Aorta (tissue), 5 donors: ENCODE results near the gene URAD. TPM values are rescaled to one million over a fixed set of nuclear protein-coding genes. Genes with fewer than 3 reads are reported as not detected.
A peak's percentile ranks its signal among the peaks of the same experiment; 100 is the strongest.
"Not testable (repeated sequence)": the region's sequence is repeated elsewhere in the genome, so short reads cannot be mapped to it uniquely, and the experiment has no call there.

ENCODE experiments used
- ATAC-seq: fragments of 200-7000 bp; cut with Tn5 transposase; one replicate; pipeline ENCODE4 v1.9.1; 2022; ENCODE audit warnings: moderate library complexity; ENCODE audit not compliant: low FRiP score
- DNase-seq, 2 donors: peaks; one replicate each; pipeline ENCODE4 v3.0.0-alpha.2; 2020
- H3K27ac ChIP-seq, 2 donors: one replicate each; pipeline ENCODE4 v1.5.1; 2013; ENCODE audit warnings: low read length in 2 of 2, mild to moderate bottlenecking in 2 of 2, moderate library complexity in 2 of 2, control low read depth in 1 of 2, inconsistent platforms in 1 of 2, low read depth in 1 of 2
- H3K27me3 ChIP-seq, 2 donors: one replicate each; pipeline ENCODE4 v1.6.1; 2013; ENCODE audit warnings: control low read depth in 1 of 2, low read length in 1 of 2, mild to moderate bottlenecking in 1 of 2, moderate library complexity in 1 of 2; ENCODE audit not compliant: insufficient read depth in 2 of 2, control insufficient read depth in 1 of 2
- H3K36me3 ChIP-seq, 2 donors: one replicate each; pipeline ENCODE4 v1.6.1; 2013; ENCODE audit warnings: control low read depth in 1 of 2, low read length in 1 of 2, mild to moderate bottlenecking in 1 of 2; ENCODE audit not compliant: insufficient read depth in 2 of 2, control insufficient read depth in 1 of 2
- H3K4me1 ChIP-seq, 2 donors: one replicate each; pipeline ENCODE4 v1.6.1; 2013; ENCODE audit warnings: low read length in 2 of 2, control low read depth in 1 of 2, mild to moderate bottlenecking in 1 of 2, moderate library complexity in 1 of 2; ENCODE audit not compliant: insufficient read depth in 2 of 2, control insufficient read depth in 1 of 2
- H3K4me3 ChIP-seq, 2 donors: one replicate each; pipeline ENCODE4 v1.5.1; 2013; ENCODE audit warnings: low read length in 2 of 2, control low read depth in 1 of 2, mild to moderate bottlenecking in 1 of 2
- H3K9me3 ChIP-seq: one replicate; pipeline ENCODE4 v1.6.1; 2013; ENCODE audit warnings: mild to moderate bottlenecking, low read length; ENCODE audit not compliant: control insufficient read depth
- WGBS, 2 donors: extraction: QIAGEN DNeasy Blood & Tissue Kit; methylation state at CpG; one replicate each; pipeline ENCODE4 v1.1.7; 2013; 5-methylcytosine and 5-hydroxymethylcytosine counted together
- intact Hi-C, 2 donors: fragments of 100-400 bp; cut with DNase I; formaldehyde crosslinking; loops; one replicate each; pipeline versions ENCODE4 v1.14.2 to v1.15.0; 2022
- polyA plus RNA-seq, 2 donors: library from polyadenylated mRNA; stranded (reverse); fragments of 200-250 nt; gene quantifications; one replicate each; pipeline ENCODE4 v1.2.3, GENCODE V29; 2013
- total RNA-seq, 2 donors: library from RNA; stranded (reverse); fragmentation: NEBNext Ultra II Directional; extraction: Animal tissue kit (Norgen Biotek cat#: 25700); gene quantifications; one replicate each; pipeline ENCODE4 v1.2.1, GENCODE V29; 2021
- donor health status: healthy with polysubstance abuse.
- donor health status: Bipolar disorder and iron deficiency.
- donor health status: DM: no; HTN: no; CAD: no.
- donor health status: DM: no; HTN: no; CAD: no.
- donor health status: DM: yes; HTN: yes; CAD: no.

Gene URAD
- total and polyA plus RNA-seq, 4 donors: not detected

DNA sequence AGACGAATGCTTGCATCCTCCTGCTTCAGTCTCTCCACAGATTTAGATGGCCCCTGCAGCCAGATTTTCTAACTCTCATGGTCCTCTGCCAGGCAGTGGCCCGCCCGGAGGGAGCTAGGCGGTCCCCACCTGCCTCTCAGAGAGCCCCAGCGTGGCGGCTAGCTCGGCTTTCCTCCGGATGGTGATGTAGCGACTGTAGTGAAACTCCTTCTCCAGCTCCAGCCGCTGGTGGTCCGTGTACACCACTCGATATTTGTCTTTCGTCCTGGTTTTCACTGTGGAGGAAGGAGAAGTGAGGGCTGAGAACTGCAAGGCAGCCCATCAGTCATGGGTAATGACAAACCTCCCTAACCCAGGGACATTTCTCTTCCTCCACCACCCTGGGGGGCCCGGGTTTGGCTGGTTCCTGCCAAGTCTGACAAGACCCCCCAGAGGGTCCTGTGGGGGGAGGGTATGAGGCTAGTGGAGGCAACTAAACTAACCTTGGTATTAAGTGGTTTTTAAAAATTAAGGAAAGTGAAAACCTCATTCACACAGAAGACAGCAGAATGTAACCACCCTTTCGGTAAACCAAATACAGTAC is 23.7 kb downstream of the URAD start:
- intact Hi-C loops: no loop called here
- ATAC-seq: no peak
- Histone ChIP-seq H3K27ac (no peak overlapping the region), H3K9me3 (no peaks in the 10 kb centered on the region), H3K36me3 (no peaks in the 10 kb centered on the region), H3K27me3 (no peaks in the 10 kb centered on the region), H3K4me1 (no peaks in the 10 kb centered on the region), H3K4me3 (no peak overlapping the region)
- 35 to 36% methylated on average over 15 of the region's 15 CpGs for WGBS, 2 donors
- no peak for DNase-seq

DNA sequence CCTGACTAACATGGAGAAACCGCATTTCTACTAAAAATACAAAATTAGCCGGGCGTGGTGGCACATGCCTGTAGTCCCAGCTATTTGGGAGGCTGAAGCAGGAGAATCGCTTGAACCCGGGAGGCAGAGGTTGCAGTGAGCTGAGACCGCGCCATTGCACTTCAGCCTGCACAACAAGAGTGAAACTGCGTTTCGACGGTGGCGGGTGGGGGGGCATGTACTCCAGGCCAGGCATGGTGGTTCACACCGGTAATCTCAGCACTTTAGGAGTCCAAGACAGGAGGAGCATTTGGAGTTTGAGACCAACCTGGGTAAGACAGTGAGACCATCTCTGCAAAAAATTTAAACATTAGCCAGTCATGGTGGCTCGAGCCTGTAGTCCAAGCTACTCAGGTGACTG is 24.3 kb downstream of the URAD start:
- H3K9me3 ChIP-seq, DNase-seq, H3K4me1 ChIP-seq, intact Hi-C loops, ATAC-seq, H3K36me3 ChIP-seq, H3K4me3 ChIP-seq, H3K27ac ChIP-seq, H3K27me3 ChIP-seq: not testable (repeated sequence)
- 66 to 72% methylated on average over 13 of the region's 13 CpGs for WGBS, 2 donors

DNA sequence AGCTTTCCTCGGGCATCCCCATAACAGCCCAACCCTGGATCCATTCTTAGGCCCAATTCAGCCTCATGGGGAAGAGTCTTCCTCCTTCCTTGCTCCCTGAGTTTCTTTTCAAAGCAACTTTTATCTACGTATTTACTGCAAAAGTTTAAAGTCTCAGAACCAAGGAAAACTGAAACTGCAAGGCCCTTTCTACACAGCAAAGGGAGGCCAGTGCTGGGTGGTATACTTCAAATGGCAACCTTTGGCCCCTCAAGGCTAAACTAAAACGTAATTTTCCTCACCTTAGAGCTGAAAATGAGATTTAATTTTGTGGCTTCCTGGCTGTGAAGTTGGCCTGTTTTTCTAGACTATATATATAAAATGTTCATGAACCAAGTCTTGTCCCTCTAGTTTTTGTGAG is 25.0 kb downstream of the URAD start:
- Histone ChIP-seq H3K36me3 (no peaks in the 10 kb centered on the region), H3K27me3 (no peaks in the 10 kb centered on the region), H3K4me1 (no peaks in the 10 kb centered on the region), H3K4me3 (no peak overlapping the region), H3K9me3 (no peaks in the 10 kb centered on the region), H3K27ac (no peak overlapping the region)
- 85 to 86% methylated on average over 3 of the region's 3 CpGs for WGBS, 2 donors
- intact Hi-C loops: no loop called here
- DNase-seq (no peak), ATAC-seq (no peak)

DNA sequence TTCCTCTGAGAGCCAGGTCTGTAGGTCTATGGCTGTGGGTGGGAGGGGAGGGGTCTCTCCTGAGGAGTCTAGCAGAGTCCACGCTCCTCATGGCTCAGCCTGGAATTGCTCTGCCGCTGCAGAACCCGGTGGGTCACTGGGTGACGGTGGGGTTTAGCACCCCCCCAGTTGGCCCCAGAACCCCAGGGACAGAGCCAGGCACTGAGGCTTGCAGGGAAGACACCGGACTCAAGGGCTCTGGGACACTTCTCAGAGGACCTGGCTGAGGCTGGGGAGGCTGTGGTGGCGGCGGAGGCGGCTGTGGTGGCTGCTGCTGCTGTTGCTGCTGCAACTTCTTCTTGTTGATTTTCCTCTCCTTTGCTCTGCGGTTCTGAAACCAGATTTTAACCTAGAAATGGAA is 25.5 kb downstream of the URAD start:
- H3K27me3 ChIP-seq: no peaks in the 10 kb centered on the region
- intact Hi-C loops: no loop called here
- WGBS, 2 donors: 87% methylated on average over 9 of the region's 9 CpGs
- no peak for ATAC-seq
- no peak for DNase-seq
- no peaks in the 10 kb centered on the region for H3K36me3 ChIP-seq
- no peaks in the 10 kb centered on the region for H3K4me1 ChIP-seq
- no peak overlapping the region for H3K27ac ChIP-seq
- no peak overlapping the region for H3K4me3 ChIP-seq
- H3K9me3 ChIP-seq: no peaks in the 10 kb centered on the region

DNA sequence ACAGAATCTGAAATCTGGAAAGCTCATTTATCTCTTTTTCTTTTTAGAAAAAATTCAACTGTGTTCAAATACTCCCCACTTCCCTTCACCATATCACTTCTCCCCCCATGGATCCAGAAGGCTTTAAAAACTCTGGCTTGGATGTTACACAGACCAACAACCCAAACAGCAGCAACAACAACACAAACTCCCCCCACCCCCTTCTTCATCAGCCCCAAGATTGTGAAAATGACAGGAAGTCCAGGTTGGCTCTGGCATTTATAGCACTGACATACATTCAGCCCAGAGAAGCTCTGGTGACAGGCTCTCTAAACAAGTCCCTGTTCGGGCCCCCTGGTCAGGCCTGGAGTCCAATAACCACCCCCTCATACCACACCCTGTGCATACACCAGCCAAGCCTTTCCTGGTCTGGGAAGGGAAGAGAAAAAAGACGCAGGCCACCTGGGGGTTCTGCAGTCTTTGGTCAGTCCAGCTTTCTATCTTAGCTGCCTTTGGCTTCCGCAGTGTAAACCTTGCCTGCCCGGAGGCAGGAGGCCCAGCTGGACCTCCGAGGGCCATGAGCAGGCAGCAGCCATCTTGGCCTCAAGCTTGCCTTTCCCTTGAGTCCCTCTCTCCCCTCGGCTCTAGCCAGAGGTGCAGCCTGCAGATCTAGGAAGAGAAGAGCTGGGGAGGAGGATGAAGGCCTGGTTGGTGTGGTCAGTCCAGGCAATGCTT is 26.2 kb downstream of the URAD start:
- Histone ChIP-seq H3K9me3 (no peaks in the 10 kb centered on the region), H3K36me3 (no peaks in the 10 kb centered on the region), H3K27me3 (no peaks in the 10 kb centered on the region), H3K4me1 (no peaks in the 10 kb centered on the region), H3K27ac (no peak overlapping the region), H3K4me3 (no peak overlapping the region)
- 87 to 88% methylated on average over 5 to 6 of the region's 6 CpGs for WGBS, 2 donors
- intact Hi-C loops: no loop called here
- DNase-seq (no peak), ATAC-seq (no peak)

DNA sequence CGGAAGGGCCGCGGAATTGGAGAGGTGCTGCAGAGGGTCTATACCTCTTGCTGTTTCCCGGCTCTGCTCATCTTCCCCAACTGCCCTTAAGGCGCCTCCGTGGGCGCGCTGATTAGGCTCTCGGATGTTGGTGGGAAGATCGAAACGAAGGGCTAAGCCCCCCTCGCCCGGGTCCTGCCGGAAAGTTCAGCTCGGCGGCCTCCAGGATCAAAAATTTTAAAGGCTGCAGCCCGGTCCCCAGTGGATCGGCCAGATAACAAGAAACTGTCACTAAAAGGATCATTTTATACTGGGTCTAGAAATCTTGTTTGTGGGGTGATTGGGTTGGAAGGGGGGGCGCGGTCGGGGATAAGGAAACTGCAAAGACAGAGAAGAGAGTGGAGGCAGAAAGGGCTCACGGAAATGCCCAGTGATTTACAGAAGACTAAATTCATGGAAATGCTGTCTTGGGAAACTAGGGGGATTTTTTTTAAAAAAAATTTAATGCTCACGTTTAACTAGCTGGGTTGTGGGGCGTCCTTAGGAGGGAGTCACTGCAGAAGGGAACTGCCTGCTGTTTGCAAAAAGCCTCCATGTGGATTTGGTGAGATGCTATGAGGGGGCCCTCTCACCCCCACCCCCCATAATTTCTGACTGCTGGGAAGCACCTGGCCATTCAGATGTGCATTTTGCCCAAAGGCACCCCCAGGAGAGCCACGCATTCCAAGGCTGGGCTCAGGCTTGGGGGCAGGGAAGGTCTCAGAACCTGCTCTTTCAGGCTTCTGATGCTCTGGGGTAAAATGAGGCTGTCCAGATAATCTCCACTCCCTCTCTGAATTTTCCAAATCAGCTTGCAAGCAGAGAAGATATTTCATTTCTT is 27.0 kb downstream of the URAD start:
- no peaks in the 10 kb centered on the region for H3K27me3 ChIP-seq

DNA sequence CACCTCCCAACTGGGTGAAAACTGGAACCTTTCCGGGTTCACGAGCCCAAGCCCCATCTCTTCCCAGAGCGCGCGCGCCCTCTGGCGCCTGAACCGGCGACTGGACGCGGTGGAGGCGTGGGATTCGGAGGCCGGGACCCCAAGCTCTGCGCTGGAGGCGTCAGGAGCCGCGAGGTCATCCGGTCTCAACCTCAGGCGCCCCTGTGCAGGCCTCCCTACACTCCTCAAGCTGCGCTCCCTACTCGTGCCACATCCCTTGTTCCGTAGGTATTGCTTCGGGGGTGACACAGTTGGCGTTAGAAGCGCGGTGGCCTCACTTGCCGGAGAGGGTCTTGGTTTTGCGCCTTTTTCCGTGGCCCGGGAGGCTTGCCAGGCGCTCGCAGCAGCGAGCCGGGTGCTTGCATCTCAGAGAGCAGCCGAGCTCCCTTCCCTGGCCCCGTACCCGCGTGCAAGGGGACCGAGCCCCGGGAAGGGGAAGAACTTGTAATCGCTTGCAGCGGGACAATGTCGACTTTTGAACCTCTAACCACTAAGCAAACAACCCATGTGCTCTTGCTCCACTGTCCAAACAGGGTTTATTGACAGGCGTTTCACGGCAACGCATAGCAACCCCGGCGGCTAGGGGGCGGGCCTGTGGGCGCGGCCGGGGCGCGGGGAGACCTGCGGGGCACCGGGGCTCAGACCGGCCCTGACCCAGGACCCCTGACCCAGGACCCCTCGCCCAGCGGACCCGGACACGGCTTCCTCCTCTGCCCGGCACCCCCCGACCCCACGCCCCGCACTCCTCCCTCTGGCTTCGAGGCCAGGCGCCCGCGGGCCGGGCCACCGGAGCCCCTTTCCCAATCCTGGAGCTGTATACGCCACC is 27.9 kb downstream of the URAD start:
- H3K27ac ChIP-seq: no peak overlapping the region
- H3K27me3 ChIP-seq: no peaks in the 10 kb centered on the region
- no peaks in the 10 kb centered on the region for H3K36me3 ChIP-seq
- H3K4me3 ChIP-seq: no peak overlapping the region
- intact Hi-C loops: no loop called here
- DNase-seq (no peak), ATAC-seq (peak; percentile 35)
- 2% methylated on average over 68 to 73 of the region's 73 CpGs for WGBS, 2 donors
- H3K4me1 ChIP-seq: no peaks in the 10 kb centered on the region
- no peaks in the 10 kb centered on the region for H3K9me3 ChIP-seq

More for the DNA sequence above, 27.0 kb downstream of the URAD start:
- no peaks in the 10 kb centered on the region for H3K9me3 ChIP-seq
- intact Hi-C loops: no loop called here
- H3K27ac ChIP-seq: no peak overlapping the region
- ATAC-seq: no peak
- no peak for DNase-seq
- no peak overlapping the region for H3K4me3 ChIP-seq
- no peaks in the 10 kb centered on the region for H3K36me3 ChIP-seq
- H3K4me1 ChIP-seq: no peaks in the 10 kb centered on the region
- WGBS, 2 donors: 29% methylated on average over 25 of the region's 25 CpGs

DNA sequence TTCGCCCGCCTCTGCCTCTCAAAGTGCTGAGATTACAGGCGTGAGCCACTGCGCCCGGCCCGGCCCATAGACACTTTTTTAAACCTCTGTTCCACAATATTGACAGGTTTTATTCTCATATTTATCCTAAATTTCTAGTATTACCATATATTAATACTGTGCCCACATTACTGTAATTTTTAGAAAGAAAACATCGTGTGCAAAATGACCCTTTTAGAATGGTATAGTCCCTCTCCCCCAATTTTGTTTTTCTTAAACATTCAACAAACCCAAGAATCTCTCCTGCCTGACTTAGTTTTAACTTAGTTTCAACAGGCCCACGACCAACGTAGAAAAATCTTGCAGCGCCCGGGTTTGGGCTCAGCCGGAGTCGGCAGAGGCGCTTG is 28.5 kb downstream of the URAD start:
- intact Hi-C loops: loop anchor here (10.0 kb wide), 1 partner anchor 125 kb away; no protein-coding TSS in a partner anchor
- Histone ChIP-seq H3K27me3 (no peaks in the 10 kb centered on the region), H3K4me3 (no peak overlapping the region), H3K36me3 (no peaks in the 10 kb centered on the region), H3K27ac (no peak overlapping the region), H3K4me1 (no peaks in the 10 kb centered on the region), H3K9me3 (no peaks in the 10 kb centered on the region)
- WGBS, 2 donors: 18 to 23% methylated on average over 14 of the region's 14 CpGs
- DNase-seq: no peak
- no peak for ATAC-seq
